Muscle of arm (tissue), 14 donors: Measurements from ENCODE around the gene SLC8A2. TPM values are rescaled to one million over a fixed set of nuclear protein-coding genes. Genes with fewer than 3 reads are reported as not detected.

Experiments
- DNase-seq: peaks from one replicate; pipeline ENCODE4 v3.0.0-alpha.2; 2013
- long read RNA-seq, 11 donors: transcript quantifications; one replicate each; lab custom pipeline, GENCODE V29; 2026
- polyA plus RNA-seq, 12 donors: library from polyadenylated mRNA; unstranded; fragments of 120-200 nt; gene quantifications; one replicate each; pipeline ENCODE4 v1.2.1, GENCODE V29; 2013; ENCODE audit not compliant: insufficient read length in 12 of 12

SLC8A2 gene
- polyA plus RNA-seq: under 1 TPM in 10 of 12 donors, not detected in 2; 0.11 to 0.51 (median 0.37) TPM
- long read RNA-seq, donor 1: 0 reads
- long read RNA-seq, donor 2: 0 reads
- long read RNA-seq, donor 3: 0 reads
- long read RNA-seq, donor 4: 0 reads
- long read RNA-seq, donor 5: 0 reads
- long read RNA-seq, donor 6: 0 reads
- long read RNA-seq, donor 7: 0 reads
- long read RNA-seq, donor 8: 0 reads
- long read RNA-seq, donor 9: 0 reads
- long read RNA-seq, donor 10: 0 reads
- long read RNA-seq, donor 11, partial matches to known transcripts: 7 of 7 reads
- long read RNA-seq, donor 11, other reads (novel, unspliced or antisense): 0 of 7 reads

- DNase-seq: peak; percentile 82
Measured at GRCh38 chr19:47471733-47472457, at the start of gene SLC8A2. Gene SLC8A2, minus strand, starts transcription at chr19:47471893. Its CDS starts 5,490 bp downstream, at chr19:47466403.

GRCh38 chr19:47520839-47521238 is 49.1 kb upstream of the SLC8A2 start:
- no peak for DNase-seq

- DNase-seq: no peak
Measured at GRCh38 chr19:47520343-47520806, 48.7 kb upstream of the SLC8A2 start.

- DNase-seq: no peak
Measured at GRCh38 chr19:47518854-47519253, 47.2 kb upstream of the SLC8A2 start.

- DNase-seq: no peak
Measured at GRCh38 chr19:47518139-47518538, 46.4 kb upstream of the SLC8A2 start.

- peak; percentile 100 for DNase-seq
Measured at GRCh38 chr19:47514869-47515588, 43.3 kb upstream of the SLC8A2 start, which contains the start of gene NAPA. Gene NAPA, minus strand, starts transcription at chr19:47515063. Its CDS starts 123 bp downstream, at chr19:47514940.

GRCh38 chr19:47514151-47514868 is 42.6 kb upstream of the SLC8A2 start:
- DNase-seq: no peak

GRCh38 chr19:47512948-47513319 is 41.2 kb upstream of the SLC8A2 start:
- DNase-seq: no peak

- DNase-seq: no peak
Measured at GRCh38 chr19:47512183-47512947, 40.7 kb upstream of the SLC8A2 start.

GRCh38 chr19:47511681-47512080 is 40.0 kb upstream of the SLC8A2 start:
- no peak for DNase-seq

GRCh38 chr19:47511128-47511517 is 39.4 kb upstream of the SLC8A2 start:
- DNase-seq: no peak

GRCh38 chr19:47510516-47511127 is 38.9 kb upstream of the SLC8A2 start:
- no peak for DNase-seq

- no peak for DNase-seq
Measured at GRCh38 chr19:47509973-47510372, 38.3 kb upstream of the SLC8A2 start.

- DNase-seq: no peak
Measured at GRCh38 chr19:47509170-47509847, 37.6 kb upstream of the SLC8A2 start.

GRCh38 chr19:47508721-47509120 is 37.0 kb upstream of the SLC8A2 start:
- no peak for DNase-seq

- no peak for DNase-seq
Measured at GRCh38 chr19:47507924-47508553, 36.3 kb upstream of the SLC8A2 start.

- no peak for DNase-seq
Measured at GRCh38 chr19:47507012-47507411, 35.3 kb upstream of the SLC8A2 start.

GRCh38 chr19:47506459-47506858 is 34.8 kb upstream of the SLC8A2 start:
- DNase-seq: no peak

GRCh38 chr19:47505506-47505905 is 33.8 kb upstream of the SLC8A2 start:
- no peak for DNase-seq

- no peak for DNase-seq
Measured at GRCh38 chr19:47503826-47504150, 32.1 kb upstream of the SLC8A2 start.
